Activated CD8-positive, alpha-beta memory T cell treated with anti-CD3 and anti-CD28 coated beads, Interleukin-2, amount 50 U/mL, for 48 hours (primary cell): Measurements from ENCODE around the gene CHST1.

Experiments used
- DNase-seq: peaks from one replicate; pipeline ENCODE4 v3.0.0-alpha.2; 2020

Gene CHST1

GRCh38 chr11:45665206-45665932, at the start of gene CHST1:
CHST1 (minus strand) TSS chr11:45665622; CDS start chr11:45650923, 14,699 bp downstream.
- DNase-seq, result no peak

- no peak for DNase-seq
Observed at GRCh38 chr11:45713573-45713972, 48.2 kb upstream of the CHST1 start.

GRCh38 chr11:45710561-45710960, 45.1 kb upstream of the CHST1 start:
- no peak for DNase-seq

- DNase-seq, result no peak
Observed at GRCh38 chr11:45708887-45709663, 43.7 kb upstream of the CHST1 start.

- no peak for DNase-seq
Observed at GRCh38 chr11:45704635-45705034, 39.2 kb upstream of the CHST1 start.

- no peak for DNase-seq
Observed at GRCh38 chr11:45704133-45704532, 38.7 kb upstream of the CHST1 start.

GRCh38 chr11:45702511-45702910, 37.1 kb upstream of the CHST1 start:
- no peak for DNase-seq

- no peak for DNase-seq
Observed at GRCh38 chr11:45698777-45699497, 33.5 kb upstream of the CHST1 start.

- DNase-seq, result no peak
Observed at GRCh38 chr11:45692808-45693453, 27.5 kb upstream of the CHST1 start.

- no peak for DNase-seq
Observed at GRCh38 chr11:45688472-45689033, 23.1 kb upstream of the CHST1 start.

GRCh38 chr11:45687836-45688235, 22.4 kb upstream of the CHST1 start:
- DNase-seq, result no peak

- no peak for DNase-seq
Observed at GRCh38 chr11:45685964-45686537, 20.6 kb upstream of the CHST1 start.

GRCh38 chr11:45684440-45684839, 19.0 kb upstream of the CHST1 start:
- DNase-seq, result no peak

- no peak for DNase-seq
Observed at GRCh38 chr11:45683271-45684058, 18.0 kb upstream of the CHST1 start.

- DNase-seq, result no peak
Observed at GRCh38 chr11:45679806-45680205, 14.4 kb upstream of the CHST1 start.

GRCh38 chr11:45678976-45679375, 13.6 kb upstream of the CHST1 start:
- no peak for DNase-seq

- DNase-seq, result no peak
Observed at GRCh38 chr11:45677770-45678512, 12.5 kb upstream of the CHST1 start.

GRCh38 chr11:45676522-45677095, 11.2 kb upstream of the CHST1 start:
- no peak for DNase-seq

GRCh38 chr11:45675646-45676045, 10.2 kb upstream of the CHST1 start:
- DNase-seq, result no peak

GRCh38 chr11:45674481-45675190, 9.2 kb upstream of the CHST1 start:
- DNase-seq, result no peak
